ENCODE data around the gene SRRM3.
A peak's percentile ranks its signal among the peaks of the same experiment; 100 is the strongest.
"Not testable (repeated sequence)": the region's sequence is repeated elsewhere in the genome, so short reads cannot be mapped to it uniquely, and the experiment has no call there.

Gene SRRM3

GRCh38 chr7:76231583-76231982 is 29.9 kb downstream of the SRRM3 start:
- DNase-seq: peak; percentile 34 to 47 (median 36)

- no peak for DNase-seq
Observed at GRCh38 chr7:76232698-76233097, 31.0 kb downstream of the SRRM3 start.

- DNase-seq: no peak
Observed at GRCh38 chr7:76233538-76234281, 32.0 kb downstream of the SRRM3 start.

- no peak for DNase-seq
Observed at GRCh38 chr7:76234282-76234584, 32.5 kb downstream of the SRRM3 start.

- peak; percentile 77 to 90 (median 82) for DNase-seq
Observed at GRCh38 chr7:76234931-76235441, 33.3 kb downstream of the SRRM3 start.

GRCh38 chr7:76236224-76236623 is 34.5 kb downstream of the SRRM3 start:
- DNase-seq: peak; percentile 49 to 69 (median 69)

GRCh38 chr7:76238326-76238725 is 36.6 kb downstream of the SRRM3 start:
- DNase-seq: no peak

- DNase-seq: no peak
Observed at GRCh38 chr7:76241141-76241540, 39.4 kb downstream of the SRRM3 start.

GRCh38 chr7:76242517-76243063 is 40.9 kb downstream of the SRRM3 start:
- not testable (repeated sequence) for DNase-seq

- DNase-seq: no peak
Observed at GRCh38 chr7:76244781-76245391, 43.2 kb downstream of the SRRM3 start.

GRCh38 chr7:76246804-76247389 is 45.2 kb downstream of the SRRM3 start:
- DNase-seq: no peak

- DNase-seq: no peak
Observed at GRCh38 chr7:76247938-76248337, 46.2 kb downstream of the SRRM3 start.

- DNase-seq: no peak
Observed at GRCh38 chr7:76252021-76252420, 50.3 kb downstream of the SRRM3 start.

- no peak for DNase-seq
Observed at GRCh38 chr7:76254781-76255180, 53.1 kb downstream of the SRRM3 start.

- DNase-seq: no peak
Observed at GRCh38 chr7:76257973-76258372, 56.3 kb downstream of the SRRM3 start.

- DNase-seq: no peak
Observed at GRCh38 chr7:76259124-76260093, 57.7 kb downstream of the SRRM3 start.

- peak; percentile 31 to 58 (median 31) for DNase-seq
Observed at GRCh38 chr7:76260171-76260703, 58.5 kb downstream of the SRRM3 start.

- no peak for DNase-seq
Observed at GRCh38 chr7:76261329-76261728, 59.6 kb downstream of the SRRM3 start.

- DNase-seq: no peak
Observed at GRCh38 chr7:76261931-76262330, 60.2 kb downstream of the SRRM3 start.

- peak; percentile 75 to 84 (median 77) for DNase-seq
Observed at GRCh38 chr7:76262683-76263402, 61.1 kb downstream of the SRRM3 start.

GRCh38 chr7:76265299-76265698 is 63.6 kb downstream of the SRRM3 start:
- DNase-seq: no peak
